HCT116 (cell line): ENCODE data around the gene GRIK4. TPM values are rescaled to one million over a fixed set of nuclear protein-coding genes. Genes with fewer than 3 reads are reported as not detected.

Experiments used
- ATAC-seq: fragments of 200-7000 bp; cut with Tn5 transposase; 2 replicates; pipeline ENCODE4 v1.9.1; 2020; ENCODE audit warnings: mild to moderate bottlenecking, moderate library complexity
- BruUV-seq: library from RNA; stranded (reverse); fragments of 400-500 nt; replicated peaks from 2 replicates; lab custom pipeline; 2021; lab: Mats Ljungman, UMichigan
- CTCF ChIA-PET: fragments of 300-600 bp; sonication (Branson Sonifier 250); formaldehyde crosslinking; loops from one replicate; lab custom pipeline; 2021; ENCODE audit warnings: antibody characterized with exemption; lab: Charles Lee
- POLR2A ChIA-PET: fragments of 300-600, 350-600 bp; sonication (Branson Sonifier 250); formaldehyde crosslinking; loops from one replicate; lab custom pipeline; 2021; ENCODE audit warnings: antibody characterized with exemption; lab: Charles Lee
- RAD21 ChIA-PET, 2 experiments: fragments of 300-600 bp; sonication (Branson Sonifier 250); formaldehyde crosslinking; loops; one replicate each; lab custom pipeline; 2023; ENCODE audit warnings: low total read pairs in 2 of 2; ENCODE audit not compliant: uncharacterized antibody in 2 of 2, unreplicated experiment in 2 of 2, low non-redundant PET in 1 of 2; lab: Charles Lee
- DNase-seq: peaks from one replicate; pipeline ENCODE4 v3.0.0-alpha.2; 2010; ENCODE audit warnings: low read depth, low spot score
- H2AFZ ChIP-seq: fragments of 200-600 bp; shearing (Covaris generic), sonication (generic); 2 replicates; pipeline ENCODE4 v1.6.1; 2017; ENCODE audit warnings: low read depth, mixed run types, mixed read lengths, antibody characterized with exemption, low read length; ENCODE audit not compliant: poor library complexity, severe bottlenecking
- H3K27ac ChIP-seq: 2 replicates; pipeline ENCODE4 v1.5.1; 2012; ENCODE audit warnings: low read depth, low read length
- H3K27me3 ChIP-seq: fragments of 200-600 bp; sonication (generic); 2 replicates; pipeline ENCODE4 v1.6.1; 2016; ENCODE audit warnings: mixed run types, low read length, mixed read lengths; ENCODE audit not compliant: insufficient read depth
- H3K36me3 ChIP-seq, 2 experiments: fragments of 200-500 bp in 1 of 2; fragments of 200-600 bp in 1 of 2; sonication (Bioruptor generic) in 1 of 2; sonication (generic) in 1 of 2; 2 replicates each; pipeline versions ENCODE4 v1.5.1 to v1.6.1; 2014 to 2016; ENCODE audit warnings: low read length in 2 of 2, inconsistent platforms in 1 of 2, mixed read lengths in 1 of 2, mixed run types in 1 of 2; ENCODE audit not compliant: insufficient read depth in 2 of 2, control insufficient read depth in 1 of 2
- H3K4me1 ChIP-seq, 2 experiments: fragments of 200-600 bp in 1 of 2; sonication (generic) in 1 of 2; 2 replicates each; pipeline versions ENCODE4 v1.5.1 to v1.6.1; 2012 to 2017; ENCODE audit warnings: low read length in 2 of 2, inconsistent platforms in 1 of 2, mild to moderate bottlenecking in 1 of 2, mixed read lengths in 1 of 2, mixed run types in 1 of 2, moderate library complexity in 1 of 2; ENCODE audit not compliant: insufficient read depth in 2 of 2, control insufficient read depth in 1 of 2
- H3K4me2 ChIP-seq: fragments of 200-600 bp; sonication (generic); 2 replicates; pipeline ENCODE4 v1.6.1; 2017; ENCODE audit warnings: mixed run types, low read length, mixed read lengths
- H3K4me3 ChIP-seq, 2 experiments: fragments of 200-600 bp in 1 of 2; sonication (generic) in 1 of 2; replicated peaks in 1 of 2; 2 replicates each; pipeline ENCODE4 v1.5.1; 2011 to 2016; ENCODE audit warnings: low read length in 2 of 2, control low read depth in 1 of 2, low read depth in 1 of 2, mild to moderate bottlenecking in 1 of 2, mixed read lengths in 1 of 2, mixed run types in 1 of 2
- H3K79me2 ChIP-seq: fragments of 200-600 bp; sonication (generic); 2 replicates; pipeline ENCODE4 v1.6.1; 2017; ENCODE audit warnings: mild to moderate bottlenecking, mixed run types, low read length, moderate library complexity, mixed read lengths; ENCODE audit not compliant: insufficient read depth
- H3K9ac ChIP-seq: fragments of 200-600 bp; sonication (generic); 2 replicates; pipeline ENCODE4 v1.6.1; 2016; ENCODE audit warnings: low read length, mixed read lengths
- H3K9me2 ChIP-seq: fragments of 200-600 bp; sonication (generic), shearing (Covaris generic); 2 replicates; pipeline ENCODE4 v1.6.1; 2017; ENCODE audit warnings: mixed run types, mild to moderate bottlenecking, moderate library complexity; ENCODE audit not compliant: insufficient read depth
- H3K9me3 ChIP-seq, 2 experiments: fragments of 200-500 bp in 1 of 2; fragments of 200-600 bp in 1 of 2; sonication (Bioruptor generic) in 1 of 2; sonication (generic) in 1 of 2; 2 replicates each; pipeline ENCODE4 v1.6.1; 2014 to 2017; ENCODE audit warnings: low read length in 2 of 2, mixed read lengths in 2 of 2, inconsistent platforms in 1 of 2, low read depth in 1 of 2, mild to moderate bottlenecking in 1 of 2, mixed run types in 1 of 2, moderate library complexity in 1 of 2; ENCODE audit not compliant: control insufficient read depth in 1 of 2, insufficient read depth in 1 of 2
- H4K20me1 ChIP-seq: fragments of 200-600 bp; sonication (generic), shearing (Covaris generic); 2 replicates; pipeline ENCODE4 v1.6.1; 2017; ENCODE audit warnings: mixed run types, mild to moderate bottlenecking, moderate library complexity; ENCODE audit not compliant: insufficient read depth
- ATF3 ChIP-seq: IDR thresholded peaks from 2 replicates; pipeline ENCODE4 v1.6.1; 2012
- CTCF ChIP-seq, 3 experiments: fragments of 200-600 bp in 1 of 3; sonication (generic) in 1 of 3; IDR thresholded peaks in 2 of 3; conservative IDR thresholded peaks in 1 of 3; 2 replicates each; pipeline ENCODE4 v1.5.1; 2012 to 2017; ENCODE audit warnings: low read depth in 2 of 3, low read length in 2 of 3, antibody characterized with exemption in 1 of 3, borderline replicate concordance in 1 of 3, control low read depth in 1 of 3, mild to moderate bottlenecking in 1 of 3, mixed read lengths in 1 of 3, mixed run types in 1 of 3, moderate library complexity in 1 of 3; ENCODE audit not compliant: insufficient read depth in 1 of 3
- EZH2 ChIP-seq: fragments of 200-600 bp; sonication (generic); IDR thresholded peaks from 2 replicates; pipeline ENCODE4 v1.6.1; 2017; ENCODE audit warnings: antibody characterized with exemption, mixed run types
- POLR2A ChIP-seq: IDR thresholded peaks from 2 replicates; pipeline ENCODE4 v1.7.0; 2011; ENCODE audit warnings: borderline replicate concordance; ENCODE audit not compliant: insufficient read depth, insufficient read length; ENCODE audit errors: extremely low read depth
- POLR2AphosphoS5 ChIP-seq: IDR thresholded peaks from 2 replicates; pipeline ENCODE4 v1.6.1; 2011; ENCODE audit warnings: mild to moderate bottlenecking, low read depth, low read length, moderate library complexity
- RAD21 ChIP-seq: IDR thresholded peaks from 2 replicates; pipeline ENCODE4 v1.6.1; 2012; ENCODE audit warnings: low read depth, mild to moderate bottlenecking
- REST ChIP-seq: IDR thresholded peaks from 2 replicates; pipeline ENCODE4 v1.6.1; 2012; ENCODE audit warnings: low read depth
- SIN3A ChIP-seq: IDR thresholded peaks from 2 replicates; pipeline ENCODE4 v1.6.1; 2012; ENCODE audit warnings: low read depth
- SP1 ChIP-seq: IDR thresholded peaks from 2 replicates; pipeline ENCODE4 v1.6.1; 2012; ENCODE audit warnings: low read depth
- SRF ChIP-seq: IDR thresholded peaks from 2 replicates; pipeline ENCODE4 v1.6.1; 2012; ENCODE audit warnings: low read depth
- TCF7L2 ChIP-seq: IDR thresholded peaks from 2 replicates; pipeline ENCODE4 v1.7.0; 2011; ENCODE audit warnings: borderline replicate concordance, inconsistent platforms; ENCODE audit not compliant: insufficient read depth, insufficient read length; ENCODE audit errors: extremely low read depth
- YY1 ChIP-seq: IDR thresholded peaks from 2 replicates; pipeline ENCODE4 v1.6.1; 2011; ENCODE audit warnings: low read length, low read depth, moderate library complexity, mild to moderate bottlenecking; ENCODE audit not compliant: insufficient replicate concordance; ENCODE audit errors: extremely low read depth
- ZFX ChIP-seq: fragments of 450-650 bp; IDR thresholded peaks from 2 replicates; pipeline ENCODE4 v1.6.1; 2017
- ZNF274 ChIP-seq: fragments of 200-500 bp; sonication (Bioruptor generic); IDR thresholded peaks from 2 replicates; pipeline ENCODE4 v1.6.1; 2014; ENCODE audit warnings: mild to moderate bottlenecking, low read depth, low read length, inconsistent platforms
- intact Hi-C: fragments of 100-400 bp; cut with micrococcal nuclease; formaldehyde crosslinking; loops from 2 replicates; pipeline ENCODE4 v1.10.0; 2022
- total RNA-seq: library from RNA; stranded (reverse); gene quantifications from one replicate; pipeline ENCODE4 v1.2.1, GENCODE V29; 2021; ENCODE audit not compliant: unreplicated experiment
- TF ChIP-seq, protein P1 (sequence below): IDR thresholded peaks from 2 replicates; pipeline ENCODE4 v1.6.1; 2011; ENCODE audit warnings: mild to moderate bottlenecking, low read length, moderate library complexity; ENCODE audit not compliant: insufficient replicate concordance; ENCODE audit errors: extremely low read depth

Gene GRIK4
- total RNA-seq, 1 experiment from 2014 or later = 0.52 TPM

GRCh38 chr11:120509346-120510053 is 2.0 kb upstream of the GRIK4 start:
- ChIA-PET RAD21 (no interaction called here), POLR2A (no interaction called here), CTCF (interaction anchor here (1.1 to 1.3 kb wide), 2 partner anchors 10 to 421 kb away, joined by 3 read pairs; no protein-coding TSS in a partner anchor)
- DNase-seq (no peak), ATAC-seq (no peak)
- Histone ChIP-seq H3K27ac (no peak overlapping the region), H3K4me1 (no peaks in the 10 kb centered on the region; a peak in 1 of 4 replicates), H3K4me2 (no peak overlapping the region), H4K20me1 (no peaks in the 10 kb centered on the region), H3K9me3 (no peaks in the 10 kb centered on the region), H2AFZ (no peak overlapping the region), H3K36me3 (no peaks in the 10 kb centered on the region), H3K9ac (no peak overlapping the region), H3K4me3 (no peak overlapping the region), H3K27me3 (no peaks in the 10 kb centered on the region), H3K79me2 (no peaks in the 10 kb centered on the region), H3K9me2 (no peaks in the 10 kb centered on the region)
- TF ChIP-seq POLR2AphosphoS5 (no peak), EZH2 (no peak), TCF7L2 (no peak), ZFX (no peak), SIN3A (no peak), SP1 (no peak), ATF3 (no peak), CTCF (IDR thresholded peaks at IDR 0.05 in 2 of 3, conservative IDR thresholded peaks at IDR 0.05 in 1 of 3; ENCODE audit: borderline replicate concordance in 1 of 3, insufficient read depth in 1 of 3, low read depth in 2 of 3, low read length in 2 of 3) (no peak), SRF (no peak), RAD21 (no peak), REST (no peak), ZNF274 (no peak), YY1 (no peak), POLR2A (no peak)
- TF ChIP-seq, protein P1, sequence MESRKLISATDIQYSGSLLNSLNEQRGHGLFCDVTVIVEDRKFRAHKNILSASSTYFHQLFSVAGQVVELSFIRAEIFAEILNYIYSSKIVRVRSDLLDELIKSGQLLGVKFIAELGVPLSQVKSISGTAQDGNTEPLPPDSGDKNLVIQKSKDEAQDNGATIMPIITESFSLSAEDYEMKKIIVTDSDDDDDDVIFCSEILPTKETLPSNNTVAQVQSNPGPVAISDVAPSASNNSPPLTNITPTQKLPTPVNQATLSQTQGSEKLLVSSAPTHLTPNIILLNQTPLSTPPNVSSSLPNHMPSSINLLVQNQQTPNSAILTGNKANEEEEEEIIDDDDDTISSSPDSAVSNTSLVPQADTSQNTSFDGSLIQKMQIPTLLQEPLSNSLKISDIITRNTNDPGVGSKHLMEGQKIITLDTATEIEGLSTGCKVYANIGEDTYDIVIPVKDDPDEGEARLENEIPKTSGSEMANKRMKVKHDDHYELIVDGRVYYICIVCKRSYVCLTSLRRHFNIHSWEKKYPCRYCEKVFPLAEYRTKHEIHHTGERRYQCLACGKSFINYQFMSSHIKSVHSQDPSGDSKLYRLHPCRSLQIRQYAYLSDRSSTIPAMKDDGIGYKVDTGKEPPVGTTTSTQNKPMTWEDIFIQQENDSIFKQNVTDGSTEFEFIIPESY = no peak
- BruUV-seq = no TSS peak
- intact Hi-C loops = loop anchor here (2.0 to 5.0 kb wide), 5 partner anchors 293 to 1081 kb away; no protein-coding TSS in a partner anchor
